HepG2 (cell line): ENCODE measurements around the gene SCRG1. TPM values are rescaled to one million over a fixed set of nuclear protein-coding genes. Genes with fewer than 3 reads are reported as not detected.

Experiments
- ATAC-seq: fragments of 200-7000 bp; cut with Tn5 transposase; 3 replicates; pipeline ENCODE4 v1.9.1; 2020; ENCODE audit warnings: mild to moderate bottlenecking, moderate library complexity
- BruUV-seq: library from RNA; stranded (reverse); fragments of 400-500 nt; replicated peaks from 2 replicates; lab custom pipeline; 2021; lab: Mats Ljungman, UMichigan
- CTCF ChIA-PET: fragments of 300-600 bp; formaldehyde crosslinking; extraction: SDS; loops from one replicate; lab custom pipeline; 2021; ENCODE audit warnings: low total read pairs, inconsistent platforms, low intra/inter-chr PET ratio; lab: Yijun Ruan, JAX
- POLR2A ChIA-PET: fragments of 350-600 bp; sonication (Branson Sonifier 250); formaldehyde crosslinking; loops from one replicate; lab custom pipeline; 2020; ENCODE audit warnings: antibody characterized with exemption, inconsistent platforms; lab: Yijun Ruan, JAX
- DNase-seq: peaks from one replicate; pipeline ENCODE4 v3.0.0-alpha.2; 2015; ENCODE audit warnings: low spot score
- FAIRE-seq: peaks from 3 replicates; lab custom pipeline; 2011; peaks lifted over from hg19 to GRCh38; lab: Jason Lieb, UNC
- H2AFZ ChIP-seq: one replicate; pipeline ENCODE4 v1.6.1; 2011; ENCODE audit warnings: low read length, inconsistent platforms
- H3K27ac ChIP-seq: fragments of 300-600 bp; 3 replicates; pipeline ENCODE4 v1.8.0; 2011; ENCODE audit warnings: mixed run types, mild to moderate bottlenecking, mixed read lengths, low read length, inconsistent platforms; ENCODE audit not compliant: insufficient read depth; ENCODE audit errors: extremely low read length
- H3K27me3 ChIP-seq, 2 experiments: fragments of 200-600 bp in 1 of 2; 2 replicates in 1 of 2; 3 replicates in 1 of 2; pipeline versions ENCODE4 v1.6.0 to v1.8.0; 2011; ENCODE audit warnings: low read length in 2 of 2, mild to moderate bottlenecking in 2 of 2, moderate library complexity in 2 of 2, inconsistent platforms in 1 of 2; ENCODE audit not compliant: insufficient read depth in 2 of 2, control insufficient read depth in 1 of 2
- H3K36me3 ChIP-seq, 2 experiments: fragments of 200-600 bp in 1 of 2; replicated peaks in 1 of 2; 2 replicates in 1 of 2; 3 replicates in 1 of 2; pipeline versions ENCODE4 v1.5.1 to v1.8.0; 2011; ENCODE audit warnings: low read length in 2 of 2, inconsistent platforms in 1 of 2; ENCODE audit not compliant: insufficient read depth in 2 of 2, control insufficient read depth in 1 of 2
- H3K4me1 ChIP-seq: 2 replicates; pipeline ENCODE4 v1.5.1; 2012; ENCODE audit warnings: low read length, inconsistent platforms; ENCODE audit not compliant: insufficient read depth
- H3K4me2 ChIP-seq: 2 replicates; pipeline ENCODE4 v1.6.0; 2011; ENCODE audit warnings: low read depth, low read length, inconsistent platforms
- H3K4me3 ChIP-seq, 3 experiments: fragments of 200-600 bp in 1 of 3; sonication (generic), shearing (Covaris generic) in 1 of 3; replicated peaks in 1 of 3; 2 replicates each; pipeline ENCODE4 v1.5.1; 2011 to 2016; ENCODE audit warnings: low read length in 3 of 3, inconsistent platforms in 2 of 3, low read depth in 2 of 3, mild to moderate bottlenecking in 2 of 3, control low read depth in 1 of 3, mixed read lengths in 1 of 3; ENCODE audit not compliant: insufficient read depth in 1 of 3
- H3K79me2 ChIP-seq: one replicate; pipeline ENCODE4 v1.6.1; 2011; ENCODE audit warnings: low read length, inconsistent platforms; ENCODE audit not compliant: insufficient read depth
- H3K9ac ChIP-seq: 2 replicates; pipeline ENCODE4 v1.6.0; 2011; ENCODE audit warnings: mild to moderate bottlenecking, low read depth, low read length, inconsistent platforms; ENCODE audit not compliant: insufficient read depth
- H3K9me3 ChIP-seq: 2 replicates; pipeline ENCODE4 v1.5.1; 2012; ENCODE audit warnings: mild to moderate bottlenecking, low read length
- H4K20me1 ChIP-seq: 2 replicates; pipeline ENCODE4 v1.6.0; 2011; ENCODE audit warnings: inconsistent platforms, mild to moderate bottlenecking, low read length, moderate library complexity; ENCODE audit not compliant: insufficient read depth
- ATAD3A ChIP-seq: sonication (generic); formaldehyde crosslinking; IDR thresholded peaks from 2 replicates; pipeline ENCODE4 v1.4.0; 2020; ENCODE audit warnings: missing genetic modification reagents
- NFYC ChIP-seq: IDR thresholded peaks from 2 replicates; pipeline ENCODE4 v1.6.1; 2016; ENCODE audit warnings: missing genetic modification reagents, missing compliant biosample characterization
- REL ChIP-seq: sonication (generic); formaldehyde crosslinking; conservative IDR thresholded peaks from 2 replicates; pipeline ENCODE4 v1.8.0; 2022; ENCODE audit warnings: mild to moderate bottlenecking, missing genetic modification reagents, moderate library complexity
- ZNF12 ChIP-seq: sonication (generic); formaldehyde crosslinking; IDR thresholded peaks from 2 replicates; pipeline ENCODE4 v1.5.0; 2020; ENCODE audit warnings: missing genetic modification reagents
- ZNF230 ChIP-seq: sonication (generic); formaldehyde crosslinking; IDR thresholded peaks from 2 replicates; pipeline ENCODE4 v1.4.0; 2020; ENCODE audit warnings: mild to moderate bottlenecking, missing genetic modification reagents
- ZNF317 ChIP-seq: sonication (generic); formaldehyde crosslinking; IDR thresholded peaks from 2 replicates; pipeline ENCODE4 v1.5.0; 2020; ENCODE audit warnings: mild to moderate bottlenecking, missing genetic modification reagents
- WGBS: methylation state at CpG from one replicate; pipeline ENCODE4 v1.1.6; 2017; ENCODE audit warnings: low lambda C conversion rate; 5-methylcytosine and 5-hydroxymethylcytosine counted together
- in situ Hi-C: cut with HindIII; loops from 2 replicates; pipeline ENCODE4 v1.10.0; 2017; ENCODE audit warnings: low pct_unique_long_range_greater_than_20kb; ENCODE audit not compliant: extremely low pct_ligation_motif_present
- intact Hi-C: fragments of 100-400 bp; cut with micrococcal nuclease; formaldehyde crosslinking; loops from one replicate; pipeline ENCODE4 v1.10.0; 2022; ENCODE audit not compliant: unreplicated experiment
- polyA plus RNA-seq, 8 experiments: library from polyadenylated mRNA; depleted of rRNA in 3 of 8; stranded (reverse) in 7 of 8; unstranded in 1 of 8; fragments of >200 nt; fragmentation: Illumina TruSeq in 4 of 8; extraction: Trizol in 4 of 8; gene quantifications; 2 replicates each; pipeline versions ENCODE4 v1.2.1 to v1.2.3, GENCODE V29; 2011 to 2016; ENCODE audit warnings: low read depth in 4 of 8, missing spikeins in 1 of 8, mixed read lengths in 1 of 8; ENCODE audit not compliant: insufficient read depth in 1 of 8
- total RNA-seq, 5 experiments: library from RNA; depleted of rRNA; stranded (reverse); fragments of >200 nt; fragmentation: Illumina TruSeq; extraction: Trizol; gene quantifications; 2 replicates each; pipeline ENCODE4 v1.2.3, GENCODE V29; 2016; ENCODE audit warnings: low read depth in 1 of 5
- TF ChIP-seq, protein P1 (sequence below): sonication (generic); formaldehyde crosslinking; IDR thresholded peaks from 2 replicates; pipeline ENCODE4 v1.4.0; 2020; ENCODE audit warnings: missing genetic modification reagents, borderline replicate concordance

The SCRG1 gene
- total and polyA plus RNA-seq, 2 of the 13 experiments (the other 11 are each of a cell fraction or from before 2014, with no cell fraction given), result not detected

DNA sequence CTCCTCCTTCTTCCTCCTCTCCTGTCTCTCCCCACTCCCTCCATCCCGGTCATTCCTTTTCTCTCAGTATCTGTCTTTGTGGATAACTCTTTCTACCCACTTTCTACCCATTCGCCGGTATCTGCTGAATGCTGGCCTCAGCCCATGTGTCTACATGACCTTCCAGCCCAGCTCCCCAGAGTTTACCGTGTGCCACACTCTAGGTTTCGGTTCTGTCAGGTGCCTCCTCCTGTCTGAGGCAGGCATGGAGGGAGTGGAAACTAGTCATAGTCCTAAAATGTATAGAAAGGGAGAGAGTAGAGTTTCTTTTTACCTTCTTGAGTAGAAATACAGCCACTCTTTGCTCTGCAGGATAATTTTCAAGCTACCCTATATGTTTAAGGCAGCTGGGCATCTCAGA, 33.5 kb upstream of the SCRG1 start:
- BruUV-seq, result no TSS peak
- TF ChIP-seq ATAD3A (CRISPR knock-in tag) (no peak), ZNF12 (CRISPR knock-in tag) (no peak), REL (no peak), ZNF230 (CRISPR knock-in tag) (no peak), NFYC (no peak), ZNF317 (CRISPR knock-in tag) (no peak)
- H3K4me3 ChIP-seq, result no peak overlapping the region
- H3K36me3 ChIP-seq, result no peaks in the 10 kb centered on the region
- ATAC-seq (no peak), DNase-seq (no peak), FAIRE-seq (no peak)
- intact Hi-C loops, result no loop called here
- H3K4me2 ChIP-seq, result no peak overlapping the region
- no peak overlapping the region for H2AFZ ChIP-seq
- H3K27ac ChIP-seq, result no peak overlapping the region
- H3K79me2 ChIP-seq, result no peaks in the 10 kb centered on the region
- no peak overlapping the region for H3K9ac ChIP-seq
- H3K9me3 ChIP-seq, result no peaks in the 10 kb centered on the region
- H3K27me3 ChIP-seq, result no peaks in the 10 kb centered on the region
- H4K20me1 ChIP-seq, result no peaks in the 10 kb centered on the region
- H3K4me1 ChIP-seq, result no peaks in the 10 kb centered on the region
- WGBS, result 36% methylated on average over 5 of the region's 5 CpGs
- in situ Hi-C loops, result no loop called here
- ChIA-PET POLR2A (no interaction called here), CTCF (no interaction called here)

DNA sequence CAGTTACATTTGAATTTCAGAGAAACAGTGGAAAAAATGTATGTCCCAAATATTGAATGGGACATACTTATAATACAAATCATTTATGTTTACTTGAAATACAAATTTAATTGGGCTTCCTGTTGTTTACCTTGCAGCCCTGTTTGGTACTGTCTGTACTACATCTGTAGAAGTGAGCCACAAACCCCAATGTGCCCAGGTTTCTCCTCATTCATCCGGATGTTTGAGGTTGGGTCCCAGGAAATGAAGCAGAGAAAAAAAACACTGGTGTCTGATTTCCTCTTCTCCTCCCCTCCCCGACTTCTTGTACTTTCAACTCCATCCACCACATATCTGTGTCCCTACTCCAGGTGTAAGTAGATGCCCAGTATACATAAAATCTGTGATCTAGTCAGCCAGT, 27.1 kb upstream of the SCRG1 start:
- ChIA-PET CTCF (no interaction called here), POLR2A (no interaction called here)
- Histone ChIP-seq H3K79me2 (no peaks in the 10 kb centered on the region), H3K9ac (no peak overlapping the region), H4K20me1 (no peaks in the 10 kb centered on the region), H3K36me3 (no peaks in the 10 kb centered on the region), H3K4me2 (no peak overlapping the region), H3K27me3 (no peaks in the 10 kb centered on the region), H3K4me3 (no peak overlapping the region), H2AFZ (no peak overlapping the region), H3K27ac (no peak overlapping the region), H3K9me3 (no peaks in the 10 kb centered on the region), H3K4me1 (no peaks in the 10 kb centered on the region)
- FAIRE-seq, result no peak
- ATAC-seq, result no peak
- 5% methylated on average over 2 of the region's 2 CpGs for WGBS
- TF ChIP-seq, protein P1, sequence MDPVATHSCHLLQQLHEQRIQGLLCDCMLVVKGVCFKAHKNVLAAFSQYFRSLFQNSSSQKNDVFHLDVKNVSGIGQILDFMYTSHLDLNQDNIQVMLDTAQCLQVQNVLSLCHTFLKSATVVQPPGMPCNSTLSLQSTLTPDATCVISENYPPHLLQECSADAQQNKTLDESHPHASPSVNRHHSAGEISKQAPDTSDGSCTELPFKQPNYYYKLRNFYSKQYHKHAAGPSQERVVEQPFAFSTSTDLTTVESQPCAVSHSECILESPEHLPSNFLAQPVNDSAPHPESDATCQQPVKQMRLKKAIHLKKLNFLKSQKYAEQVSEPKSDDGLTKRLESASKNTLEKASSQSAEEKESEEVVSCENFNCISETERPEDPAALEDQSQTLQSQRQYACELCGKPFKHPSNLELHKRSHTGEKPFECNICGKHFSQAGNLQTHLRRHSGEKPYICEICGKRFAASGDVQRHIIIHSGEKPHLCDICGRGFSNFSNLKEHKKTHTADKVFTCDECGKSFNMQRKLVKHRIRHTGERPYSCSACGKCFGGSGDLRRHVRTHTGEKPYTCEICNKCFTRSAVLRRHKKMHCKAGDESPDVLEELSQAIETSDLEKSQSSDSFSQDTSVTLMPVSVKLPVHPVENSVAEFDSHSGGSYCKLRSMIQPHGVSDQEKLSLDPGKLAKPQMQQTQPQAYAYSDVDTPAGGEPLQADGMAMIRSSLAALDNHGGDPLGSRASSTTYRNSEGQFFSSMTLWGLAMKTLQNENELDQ (CRISPR knock-in tag), result no peak
- BruUV-seq, result no TSS peak
- in situ Hi-C loops (no loop called here), intact Hi-C loops (loop anchor here (10.0 kb wide), 1 partner anchor 569 kb away; no protein-coding TSS in a partner anchor)
- no peak for DNase-seq
